Tibial artery (tissue), 4 donors: Measurements from ENCODE around the gene EWSR1.

Source experiments
- DNase-seq, 2 donors: peaks; one replicate each; pipeline ENCODE4 v3.0.0-alpha.2; 2019
- H3K27ac ChIP-seq, 2 donors: fragments of 200-600 bp; sonication (generic) in 1 of 2; 1 replicate in 1 of 2; 2 replicates in 1 of 2; pipeline ENCODE4 v1.5.1; 2018 to 2019; ENCODE audit warnings: mild to moderate bottlenecking in 1 of 2
- H3K27me3 ChIP-seq, 2 donors: fragments of 200-600 bp; sonication (generic) in 1 of 2; one replicate each; pipeline versions ENCODE4 v1.5.1 to v1.6.0; 2016 to 2019
- H3K36me3 ChIP-seq, 3 donors: fragments of 200-600 bp; sonication (generic) in 2 of 3; one replicate each; pipeline ENCODE4 v1.5.1; 2016 to 2019; ENCODE audit warnings: mild to moderate bottlenecking in 2 of 3
- H3K4me1 ChIP-seq, 4 donors: fragments of 200-600 bp; sonication (generic) in 2 of 4; 1 replicate in 3 of 4; 2 replicates in 1 of 4; pipeline ENCODE4 v1.5.1; 2016 to 2019
- H3K4me3 ChIP-seq, 2 donors: fragments of 200-600 bp; sonication (generic) in 1 of 2; 1 replicate in 1 of 2; 2 replicates in 1 of 2; pipeline ENCODE4 v1.5.1; 2018 to 2019; ENCODE audit warnings: mild to moderate bottlenecking in 2 of 2
- H3K9me3 ChIP-seq, 3 donors: fragments of 200-600 bp; sonication (generic) in 1 of 3; one replicate each; pipeline ENCODE4 v1.5.1; 2016 to 2019
- intact Hi-C: fragments of 100-400 bp; cut with DNase I; formaldehyde crosslinking; loops from one replicate; pipeline ENCODE4 v1.15.0; 2023; ENCODE audit warnings: low total_unique reads
- TF ChIP-seq, protein P1 (sequence below), 2 experiments: fragments of 200-600 bp in 1 of 2; fragments of 450-650 bp in 1 of 2; IDR thresholded peaks; one replicate each; pipeline ENCODE4 v1.5.1; 2017 to 2019; ENCODE audit warnings: antibody characterized with exemption in 2 of 2, mild to moderate bottlenecking in 1 of 2, moderate library complexity in 1 of 2

The EWSR1 gene

DNA sequence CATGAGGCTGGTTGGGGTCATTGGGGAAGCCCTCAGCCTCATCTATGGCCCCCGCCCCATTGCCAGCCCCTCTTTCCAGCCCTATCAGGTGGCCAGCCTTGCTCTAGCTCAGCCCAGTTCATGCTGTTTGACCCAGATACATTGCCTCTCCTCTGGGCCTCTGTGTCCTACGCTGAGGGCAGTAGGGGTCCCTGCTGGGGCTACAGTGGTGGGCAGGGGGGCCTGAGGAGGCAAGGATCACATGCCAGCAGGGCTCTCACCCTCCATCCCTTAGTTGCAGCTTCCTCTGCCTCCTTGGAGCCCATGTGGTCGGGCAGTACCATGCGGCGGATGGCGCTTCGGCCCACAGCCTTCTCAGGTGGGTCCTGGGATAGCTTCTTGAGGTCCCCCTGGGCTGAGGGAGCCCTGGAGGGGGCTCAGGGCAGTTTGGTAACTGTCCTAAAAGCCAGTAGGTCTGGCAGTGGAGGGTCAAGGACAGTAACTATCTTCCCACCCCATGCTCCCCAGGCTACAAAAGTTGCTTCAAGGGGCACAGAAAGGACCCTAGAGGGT is 43.1 kb upstream of the EWSR1 start:
- intact Hi-C loops = no loop called here
- Histone ChIP-seq H3K27ac (no peak overlapping the region), H3K9me3 (no peaks in the 10 kb centered on the region), H3K36me3 (no peaks in the 10 kb centered on the region), H3K4me3 (no peak overlapping the region), H3K4me1 (peaks cover 0 to 14% (median 5%) of the 10 kb centered on the region in 4 donors), H3K27me3 (peaks cover 0 to 6% of the 10 kb centered on the region in 2 donors)
- TF ChIP-seq, protein P1, sequence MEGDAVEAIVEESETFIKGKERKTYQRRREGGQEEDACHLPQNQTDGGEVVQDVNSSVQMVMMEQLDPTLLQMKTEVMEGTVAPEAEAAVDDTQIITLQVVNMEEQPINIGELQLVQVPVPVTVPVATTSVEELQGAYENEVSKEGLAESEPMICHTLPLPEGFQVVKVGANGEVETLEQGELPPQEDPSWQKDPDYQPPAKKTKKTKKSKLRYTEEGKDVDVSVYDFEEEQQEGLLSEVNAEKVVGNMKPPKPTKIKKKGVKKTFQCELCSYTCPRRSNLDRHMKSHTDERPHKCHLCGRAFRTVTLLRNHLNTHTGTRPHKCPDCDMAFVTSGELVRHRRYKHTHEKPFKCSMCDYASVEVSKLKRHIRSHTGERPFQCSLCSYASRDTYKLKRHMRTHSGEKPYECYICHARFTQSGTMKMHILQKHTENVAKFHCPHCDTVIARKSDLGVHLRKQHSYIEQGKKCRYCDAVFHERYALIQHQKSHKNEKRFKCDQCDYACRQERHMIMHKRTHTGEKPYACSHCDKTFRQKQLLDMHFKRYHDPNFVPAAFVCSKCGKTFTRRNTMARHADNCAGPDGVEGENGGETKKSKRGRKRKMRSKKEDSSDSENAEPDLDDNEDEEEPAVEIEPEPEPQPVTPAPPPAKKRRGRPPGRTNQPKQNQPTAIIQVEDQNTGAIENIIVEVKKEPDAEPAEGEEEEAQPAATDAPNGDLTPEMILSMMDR (IDR thresholded peaks at IDR 0.05) = no peak
- DNase-seq = no peak

GRCh38 chr22:29225422-29226090 is 42.5 kb upstream of the EWSR1 start:
- TF ChIP-seq, protein P1 (IDR thresholded peaks at IDR 0.05) = no peak
- peaks cover 0 to 6% of the 10 kb centered on the region in 2 donors for H3K27me3 ChIP-seq
- intact Hi-C loops = no loop called here
- H3K27ac ChIP-seq = peak overlapping the region in 1 of 2 donors; percentile 10
- H3K4me1 ChIP-seq = peaks cover 0 to 14% (median 5%) of the 10 kb centered on the region in 4 donors
- no peak overlapping the region for H3K4me3 ChIP-seq
- H3K9me3 ChIP-seq = no peaks in the 10 kb centered on the region
- no peaks in the 10 kb centered on the region for H3K36me3 ChIP-seq
- DNase-seq = peak in 1 of 2 donors; percentile 65

- Histone ChIP-seq H3K27ac (peak overlapping the region in 1 of 2 donors; percentile 10), H3K4me3 (no peak overlapping the region), H3K27me3 (peaks cover 0 to 9% of the 10 kb centered on the region in 2 donors), H3K36me3 (no peaks in the 10 kb centered on the region), H3K9me3 (no peaks in the 10 kb centered on the region), H3K4me1 (peaks cover 0 to 14% (median 5%) of the 10 kb centered on the region in 4 donors)
- no peak for DNase-seq
- intact Hi-C loops = no loop called here
- TF ChIP-seq, protein P1 (IDR thresholded peaks at IDR 0.05) = no peak
These were observed 41.6 kb upstream of the EWSR1 start for GRCh38 chr22:29226351-29226981.

- H3K4me1 ChIP-seq = peaks cover 0 to 5% (median 0%) of the 10 kb centered on the region in 4 donors
- no peak for DNase-seq
- TF ChIP-seq, protein P1 (IDR thresholded peaks at IDR 0.05) = no peak
- H3K27ac ChIP-seq = no peak overlapping the region
- H3K27me3 ChIP-seq = peaks cover 0 to 9% of the 10 kb centered on the region in 2 donors
- H3K9me3 ChIP-seq = no peaks in the 10 kb centered on the region
- no peaks in the 10 kb centered on the region for H3K36me3 ChIP-seq
- H3K4me3 ChIP-seq = no peak overlapping the region
- intact Hi-C loops = no loop called here
These were observed 36.8 kb upstream of the EWSR1 start for GRCh38 chr22:29230972-29231875.
